NOMO-1 treated with dmso at 0.1 percent for 144 hours (cell line): ENCODE measurements around the gene IL1F10.
A peak's percentile ranks its signal among the peaks of the same experiment; 100 is the strongest.

Experiments
- DNase-seq: peaks from one replicate; lab custom pipeline; 2025; ENCODE audit not compliant: unreplicated experiment; lab: John Stamatoyannopoulos, UW

IL1F10 gene

GRCh38 chr2:113067681-113068080 is at the start of gene IL1F10:
Gene IL1F10 (plus strand): TSS chr2:113067970. CDS start chr2:113072739, 4,769 bp downstream.
- DNase-seq = no peak

DNA sequence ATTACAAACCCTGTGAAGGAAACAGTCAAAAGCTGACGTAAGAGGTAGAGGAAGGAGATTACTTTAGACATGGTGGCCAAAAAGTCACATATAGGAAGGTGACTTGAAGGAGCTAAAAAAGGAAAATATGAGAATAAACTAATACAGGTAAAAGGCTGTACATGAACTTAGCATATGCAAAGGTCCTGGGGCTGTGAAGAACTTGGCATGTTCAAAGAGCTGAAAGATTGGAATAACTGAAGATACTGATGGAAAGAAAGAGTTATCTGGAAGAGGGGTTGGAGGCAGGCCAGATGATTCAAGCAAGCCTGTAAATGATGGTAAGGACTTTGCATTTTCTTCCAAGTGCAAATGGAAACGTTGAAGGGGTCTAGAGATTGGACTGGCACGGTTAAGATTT is 49.3 kb upstream of the IL1F10 start:
- no peak for DNase-seq

DNA sequence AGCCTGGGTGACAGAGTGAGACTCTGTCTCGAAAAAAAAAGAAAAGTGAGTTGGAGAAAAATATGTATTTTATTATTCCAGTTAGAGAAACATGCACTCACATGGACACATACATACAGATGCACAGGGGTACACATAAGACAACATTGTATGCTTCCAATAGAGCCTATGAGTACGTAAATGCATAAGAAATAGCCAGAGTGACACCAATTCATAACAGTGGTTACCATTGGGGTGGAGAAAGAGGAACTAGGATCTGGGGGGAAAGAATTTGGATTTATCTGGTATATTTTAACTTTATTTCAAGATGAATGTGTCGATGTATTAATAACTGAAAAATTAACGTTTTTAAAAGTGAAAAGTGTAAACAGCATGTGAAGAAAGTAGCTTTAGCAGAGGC is 46.5 kb upstream of the IL1F10 start:
- DNase-seq = no peak

- DNase-seq = no peak
These were observed 43.0 kb upstream of the IL1F10 start for GRCh38 chr2:113024764-113025163.

DNA sequence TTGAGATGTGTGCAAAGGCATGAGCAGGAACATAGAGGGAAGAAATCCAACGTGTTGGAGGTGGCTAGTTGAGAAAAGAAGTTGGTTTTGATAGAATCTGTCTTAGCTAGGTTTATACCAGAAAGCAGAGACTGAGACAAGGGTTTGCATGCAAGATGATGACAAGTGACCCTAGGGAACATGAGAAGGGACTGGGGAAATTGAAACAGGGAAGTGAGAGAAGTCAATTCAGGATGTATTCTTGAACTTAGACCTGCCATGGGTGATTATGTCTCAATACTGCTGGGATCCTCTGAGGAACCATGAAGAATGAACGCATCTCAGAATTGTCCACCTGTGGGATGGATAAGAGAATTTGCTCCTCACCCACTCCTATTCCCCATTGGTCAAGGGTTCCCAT is 42.0 kb upstream of the IL1F10 start:
- peak; percentile 4 for DNase-seq

DNA sequence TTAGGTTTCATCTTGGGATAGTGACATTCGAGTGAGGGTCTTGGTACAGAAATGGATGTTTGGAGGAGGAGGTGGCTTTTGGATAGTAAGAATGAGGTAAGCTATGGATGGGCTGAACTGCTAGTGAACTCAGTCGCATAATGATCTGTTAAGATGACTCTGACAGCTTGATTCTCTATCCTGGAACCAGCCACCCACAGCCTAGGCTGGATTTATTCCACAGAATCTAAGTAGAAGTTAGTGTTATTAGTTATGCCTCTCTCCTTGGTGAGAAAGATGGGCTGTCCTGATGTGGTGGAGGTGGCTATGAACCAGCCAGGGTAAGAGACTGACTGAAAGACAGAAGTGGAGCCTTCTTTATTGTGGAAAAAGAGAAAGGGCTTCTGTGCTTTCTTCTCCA is 40.1 kb upstream of the IL1F10 start:
- DNase-seq = no peak

GRCh38 chr2:113028112-113028511 is 39.7 kb upstream of the IL1F10 start:
- DNase-seq = no peak

GRCh38 chr2:113032737-113033136 is 35.0 kb upstream of the IL1F10 start:
- DNase-seq = no peak

- no peak for DNase-seq
These were observed 33.8 kb upstream of the IL1F10 start for GRCh38 chr2:113034016-113034415.

DNA sequence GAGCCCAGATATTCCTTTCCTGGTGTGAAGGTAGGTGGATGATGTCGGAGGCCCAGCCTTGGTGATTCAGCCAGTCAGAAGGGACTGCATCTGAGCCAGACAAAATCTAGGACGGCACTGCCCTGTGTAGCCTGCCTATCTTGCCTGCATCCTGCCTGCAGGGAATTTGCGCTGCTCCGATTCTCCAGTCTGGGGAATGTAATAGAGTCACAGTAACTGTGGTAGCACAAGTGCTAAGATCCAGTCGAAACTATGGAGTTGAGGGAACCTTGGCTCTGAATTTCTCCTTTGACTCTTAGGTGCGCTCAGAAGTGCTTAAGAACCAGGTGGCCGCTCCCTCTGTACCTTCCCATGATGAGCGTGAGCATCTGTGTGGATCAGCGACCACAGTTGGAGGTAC is 31.0 kb upstream of the IL1F10 start:
- no peak for DNase-seq

GRCh38 chr2:113038291-113038690 is 29.5 kb upstream of the IL1F10 start:
- no peak for DNase-seq

- DNase-seq = no peak
These were observed 28.6 kb upstream of the IL1F10 start for GRCh38 chr2:113039158-113039557.

DNA sequence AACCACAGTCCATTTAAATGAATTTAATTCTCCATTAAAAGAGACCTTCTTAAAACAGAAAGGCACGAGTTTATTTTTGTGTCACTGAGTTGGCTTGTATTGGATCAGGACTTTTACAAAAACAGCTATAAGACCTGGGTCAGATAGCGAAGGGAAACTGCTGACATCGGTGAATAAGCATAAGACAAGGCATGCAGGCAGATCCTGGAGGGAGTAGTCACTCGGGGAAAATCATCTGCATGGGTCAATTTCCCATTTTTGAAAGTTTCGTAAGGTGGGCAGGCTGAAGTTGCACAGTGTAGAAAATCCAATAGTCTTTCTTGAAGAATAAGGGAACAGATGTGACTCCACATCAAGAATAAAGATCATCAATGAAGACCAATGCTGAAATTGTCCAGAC is 28.1 kb upstream of the IL1F10 start:
- DNase-seq = no peak

GRCh38 chr2:113041871-113042270 is 25.9 kb upstream of the IL1F10 start:
- DNase-seq = no peak

DNA sequence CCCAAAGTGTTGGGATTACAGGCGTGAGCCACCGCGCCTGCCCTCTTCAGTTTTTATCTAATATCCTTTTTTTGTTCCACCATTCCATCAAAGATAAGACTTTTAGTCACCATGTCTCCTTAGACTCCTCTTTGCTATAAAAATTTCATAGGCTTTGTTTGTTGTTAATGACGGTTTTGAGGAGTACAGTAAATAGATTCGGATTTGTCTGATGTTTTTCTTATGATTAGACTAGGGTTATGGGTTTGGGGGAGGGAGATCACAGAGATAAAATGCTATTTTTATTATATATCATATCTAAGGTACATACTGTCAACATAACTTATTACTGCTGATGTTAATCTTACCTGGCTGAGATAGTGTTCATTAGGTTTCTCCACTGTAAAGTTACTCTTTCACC is 21.3 kb upstream of the IL1F10 start:
- DNase-seq = no peak

- no peak for DNase-seq
These were observed 16.6 kb upstream of the IL1F10 start for GRCh38 chr2:113050921-113051895.

DNA sequence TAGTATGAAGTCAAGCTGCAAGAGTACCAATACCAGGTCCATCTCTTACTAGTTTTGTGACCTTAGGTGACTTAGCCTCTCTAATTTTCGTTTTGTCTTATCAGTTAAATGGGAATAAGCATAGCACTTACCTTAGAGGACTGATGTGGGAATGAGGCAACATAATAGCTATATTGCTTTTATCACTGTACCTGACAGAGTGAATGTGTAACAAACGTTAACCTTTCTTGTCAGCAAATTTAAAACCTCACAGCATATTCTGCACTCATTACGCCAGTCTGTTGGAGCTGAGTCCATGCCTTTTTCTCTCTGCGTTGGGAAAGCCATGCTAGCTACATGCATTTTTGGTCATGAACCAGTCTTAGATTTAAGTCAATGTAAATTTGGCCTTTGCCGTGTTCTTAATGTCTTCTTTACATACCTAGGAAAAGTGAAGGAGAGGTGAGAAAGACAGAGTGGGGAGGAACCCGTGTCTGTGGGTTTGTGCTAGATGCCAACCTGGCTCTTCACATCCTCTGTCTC is 15.3 kb upstream of the IL1F10 start, which contains the start of gene IL36B:
TSS of gene IL36B (minus strand) at position 472 of the 522 bp plus-strand sequence.
- no peak for DNase-seq

DNA sequence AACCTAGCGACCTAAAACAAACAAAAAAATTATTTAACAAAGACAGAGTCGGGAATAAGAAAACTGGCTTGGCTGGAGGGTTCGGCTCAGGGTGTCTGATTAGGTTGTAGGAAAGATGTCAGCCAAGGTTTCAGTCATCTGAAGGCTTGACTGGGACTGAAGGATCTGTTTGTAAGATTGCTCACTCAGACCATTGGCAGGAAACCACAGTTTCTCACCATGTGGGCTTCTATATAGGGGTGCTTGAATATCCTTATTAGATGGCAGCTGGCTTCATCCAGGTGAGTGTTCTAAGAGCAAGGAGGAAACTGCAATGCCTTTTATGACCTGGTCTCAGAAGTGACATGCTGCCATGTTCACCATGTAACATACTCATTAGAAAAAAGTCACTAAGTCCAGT is 14.1 kb upstream of the IL1F10 start:
- DNase-seq = no peak

- no peak for DNase-seq
These were observed 13.7 kb upstream of the IL1F10 start for GRCh38 chr2:113054066-113054465.

DNA sequence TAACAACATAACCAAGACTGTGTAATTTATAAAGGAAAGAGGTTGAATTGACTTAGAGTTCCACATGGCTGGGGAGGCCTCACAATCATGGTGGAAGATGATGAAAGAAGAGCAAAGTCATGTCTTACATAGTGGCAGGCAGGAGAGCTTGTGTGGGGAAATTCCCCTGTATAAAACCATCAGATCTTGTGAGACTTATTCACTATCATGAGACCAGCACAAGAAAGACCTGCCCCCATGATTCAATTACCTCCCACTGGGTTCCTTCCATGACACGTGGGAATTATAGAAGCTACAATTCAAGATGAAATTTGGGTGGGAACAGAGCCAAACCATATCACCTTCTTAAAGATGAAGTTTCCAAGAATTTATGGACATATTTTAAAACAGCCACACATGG is 11.2 kb upstream of the IL1F10 start:
- no peak for DNase-seq

- DNase-seq = no peak
These were observed 10.7 kb upstream of the IL1F10 start for GRCh38 chr2:113057117-113057516.

- no peak for DNase-seq
These were observed 9.3 kb upstream of the IL1F10 start for GRCh38 chr2:113058411-113058994.
